CD4-positive, alpha-beta T cell (primary cell): ENCODE measurements around the gene KRTAP10-8. TPM values are rescaled to one million over a fixed set of nuclear protein-coding genes. Genes with fewer than 3 reads are reported as not detected.
"Not testable (repeated sequence)": the region's sequence is repeated elsewhere in the genome, so short reads cannot be mapped to it uniquely, and the experiment has no call there.

Source experiments
- ATAC-seq: fragments of 200-7000 bp; cut with Tn5 transposase; one replicate; pipeline ENCODE4 v1.10.0; 2022; ENCODE audit warnings: mild to moderate bottlenecking; ENCODE audit not compliant: poor library complexity
- CTCF ChIA-PET: fragments of 350-600 bp; sonication (Branson Sonifier 250); formaldehyde crosslinking; loops from one replicate; lab custom pipeline; 2021; ENCODE audit warnings: antibody characterized with exemption, inconsistent platforms; lab: Charles Lee
- POLR2A ChIA-PET: fragments of 350-600 bp; sonication (Branson Sonifier 250); formaldehyde crosslinking; loops from one replicate; lab custom pipeline; 2021; ENCODE audit warnings: antibody characterized with exemption, inconsistent platforms; lab: Charles Lee
- DNase-seq, 14 experiments: peaks; one replicate each; pipeline ENCODE4 v3.0.0-alpha.2; 2013 to 2020; ENCODE audit warnings: mixed read lengths in 2 of 14
- H3K27ac ChIP-seq, 2 donors: one replicate each; pipeline versions ENCODE4 v1.5.1 to v1.7.0; 2013; ENCODE audit warnings: low read length in 2 of 2, low read depth in 1 of 2, mild to moderate bottlenecking in 1 of 2
- H3K27me3 ChIP-seq, 2 experiments: 1 replicate in 1 of 2; 2 replicates in 1 of 2; pipeline versions ENCODE4 v1.6.1 to v1.7.0; 2013; ENCODE audit warnings: low read length in 2 of 2, control low read depth in 1 of 2, mild to moderate bottlenecking in 1 of 2, moderate library complexity in 1 of 2; ENCODE audit not compliant: insufficient read depth in 2 of 2, control insufficient read depth in 1 of 2
- H3K36me3 ChIP-seq: one replicate; pipeline ENCODE4 v1.6.1; 2013; ENCODE audit warnings: low read length, control low read depth; ENCODE audit not compliant: insufficient read depth
- H3K4me1 ChIP-seq: one replicate; pipeline ENCODE4 v1.6.1; 2013; ENCODE audit warnings: low read length, control low read depth; ENCODE audit not compliant: insufficient read depth
- H3K4me3 ChIP-seq: one replicate; pipeline ENCODE4 v1.5.1; 2013; ENCODE audit warnings: mild to moderate bottlenecking, low read length, moderate library complexity
- H3K9me3 ChIP-seq, 2 experiments: 1 replicate in 1 of 2; 2 replicates in 1 of 2; pipeline versions ENCODE4 v1.6.1 to v1.7.0; 2013; ENCODE audit warnings: low read length in 2 of 2, mild to moderate bottlenecking in 2 of 2, control low read depth in 1 of 2, moderate library complexity in 1 of 2; ENCODE audit not compliant: control insufficient read depth in 1 of 2, insufficient read depth in 1 of 2
- H3K27ac Mint-ChIP-seq: one replicate; pipeline ENCODE4 v1.8.0; 2020; ENCODE audit warnings: mixed read lengths
- H3K27me3 Mint-ChIP-seq: one replicate; pipeline ENCODE4 v1.8.0; 2021; ENCODE audit warnings: mixed read lengths
- H3K36me3 Mint-ChIP-seq: one replicate; pipeline ENCODE4 v1.8.0; 2021; ENCODE audit warnings: low read depth, mixed read lengths
- H3K4me1 Mint-ChIP-seq: one replicate; pipeline ENCODE4 v1.8.0; 2021; ENCODE audit warnings: low read depth, mixed read lengths
- H3K4me3 Mint-ChIP-seq: one replicate; pipeline ENCODE4 v1.8.0; 2020; ENCODE audit warnings: mild to moderate bottlenecking, mixed read lengths
- H3K9me3 Mint-ChIP-seq: one replicate; pipeline ENCODE4 v1.8.0; 2020; ENCODE audit warnings: mixed read lengths
- CTCF ChIP-seq: fragments of 200-600 bp; IDR thresholded peaks from one replicate; pipeline ENCODE4 v1.8.0; 2022; ENCODE audit warnings: antibody characterized with exemption, mild to moderate bottlenecking
- intact Hi-C, 2 experiments: fragments of 100-400 bp; cut with DNase I in 1 of 2; cut with micrococcal nuclease in 1 of 2; formaldehyde crosslinking; loops; one replicate each; pipeline versions ENCODE4 v1.15.1 to v1.9.0; 2023 to 2025; cut with DNase I, micrococcal nuclease
- total RNA-seq, 174 experiments: library from RNA in 2 of 174; stranded (reverse) in 2 of 174; gene quantifications; one replicate each; pipeline ENCODE4 v1.2.3 and lab custom pipeline; 2021 to 2026

KRTAP10-8 gene
- total RNA-seq, 2 experiments from 2014 or later, result not detected

GRCh38 chr21:44571844-44572782, 39.8 kb upstream of the KRTAP10-8 start:
- peaks cover 4% of the 10 kb centered on the region for H3K4me1 Mint-ChIP-seq
- ATAC-seq, result no peak
- Histone ChIP-seq H3K4me1 (peaks cover 2% of the 10 kb centered on the region), H3K27ac (no peak overlapping the region), H3K36me3 (no peaks in the 10 kb centered on the region), H3K9me3 (peaks cover 8 to 20% of the 10 kb centered on the region in 2 experiments), H3K4me3 (no peak overlapping the region), H3K27me3 (no peaks in the 10 kb centered on the region)
- POLR2A ChIA-PET, result interaction anchor here (0.9 kb wide), 1 partner anchor 24 kb away, joined by 3 read pairs; no protein-coding TSS in a partner anchor
- DNase-seq, result no peak
- H3K27ac Mint-ChIP-seq, result no peak overlapping the region
- peaks cover 5% of the 10 kb centered on the region for H3K9me3 Mint-ChIP-seq
- CTCF ChIA-PET, result no interaction called here
- intact Hi-C loops, result no loop called here
- H3K36me3 Mint-ChIP-seq, result no peaks in the 10 kb centered on the region
- H3K4me3 Mint-ChIP-seq, result no peak overlapping the region
- TF ChIP-seq CTCF, result no peak
- peaks cover 5% of the 10 kb centered on the region for H3K27me3 Mint-ChIP-seq

DNA sequence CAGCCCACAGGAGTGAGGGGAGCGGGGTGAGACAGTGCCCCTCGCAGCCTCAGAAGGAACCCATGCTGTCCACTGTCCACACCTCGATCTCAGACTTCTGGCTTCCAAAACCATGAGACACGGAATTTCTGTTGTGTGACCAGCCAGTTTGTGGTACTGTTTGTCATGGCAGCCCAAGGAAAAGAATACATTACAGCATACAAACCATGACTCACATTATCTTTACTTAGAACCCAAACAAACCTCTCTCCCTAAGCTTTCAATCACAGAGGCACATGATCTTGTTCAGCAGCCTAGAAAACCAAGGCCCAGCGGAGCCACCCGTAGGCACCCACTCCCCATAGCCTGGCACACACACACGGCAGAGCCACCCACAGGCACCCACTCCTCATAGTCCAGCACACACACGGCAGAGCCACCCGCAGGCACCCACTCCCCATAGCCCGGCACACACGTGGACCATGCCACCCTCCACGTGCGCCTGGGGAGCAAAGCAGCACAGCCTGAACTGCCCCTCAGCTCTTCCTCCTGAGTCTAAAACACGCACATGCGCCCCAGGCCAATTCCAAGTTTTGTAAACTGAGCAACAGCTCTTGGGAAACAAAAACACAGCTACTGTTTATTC, 38.8 kb upstream of the KRTAP10-8 start:
- intact Hi-C loops, result no loop called here
- Mint-ChIP-seq H3K27ac (no peak overlapping the region), H3K27me3 (peaks cover 5% of the 10 kb centered on the region), H3K36me3 (no peaks in the 10 kb centered on the region), H3K4me3 (no peak overlapping the region), H3K4me1 (peaks cover 4% of the 10 kb centered on the region), H3K9me3 (peaks cover 11% of the 10 kb centered on the region)
- Histone ChIP-seq H3K9me3 (peaks cover 8 to 21% of the 10 kb centered on the region in 2 experiments), H3K4me3 (no peak overlapping the region), H3K27ac (no peak overlapping the region), H3K36me3 (no peaks in the 10 kb centered on the region), H3K27me3 (no peaks in the 10 kb centered on the region), H3K4me1 (peaks cover 2% of the 10 kb centered on the region)
- ChIA-PET POLR2A (no interaction called here), CTCF (no interaction called here)
- no peak for ATAC-seq
- no peak for DNase-seq
- no peak for TF ChIP-seq CTCF

GRCh38 chr21:44573630-44574456, 38.0 kb upstream of the KRTAP10-8 start, which contains the start of gene KRTAP10-4:
TSS of gene KRTAP10-4 (plus strand) at chr21:44573729. CDS start at chr21:44573759, 30 bp downstream.
- H3K36me3 Mint-ChIP-seq, H3K27me3 Mint-ChIP-seq, POLR2A ChIA-PET, H3K4me1 ChIP-seq, H3K27ac Mint-ChIP-seq, H3K27me3 ChIP-seq, DNase-seq, H3K4me1 Mint-ChIP-seq, CTCF ChIA-PET, H3K4me3 Mint-ChIP-seq, H3K27ac ChIP-seq, H3K36me3 ChIP-seq, intact Hi-C loops, H3K4me3 ChIP-seq, ATAC-seq: not testable (repeated sequence)
- H3K9me3 ChIP-seq, result peaks cover 8 to 27% of the 10 kb centered on the region in 2 experiments
- H3K9me3 Mint-ChIP-seq, result peaks cover 11% of the 10 kb centered on the region
